GM12872 (cell line): ENCODE measurements around the gene ZNF853.

Source experiments
- CTCF ChIP-seq: IDR thresholded peaks from 3 replicates; pipeline ENCODE4 v1.5.1; 2011; ENCODE audit warnings: low read depth, mild to moderate bottlenecking, low read length, moderate library complexity; ENCODE audit not compliant: insufficient read depth

Gene ZNF853

GRCh38 chr7:6612819-6613218 lies 2.6 kb upstream of the ZNF853 start:
- no peak for TF ChIP-seq CTCF

GRCh38 chr7:6613706-6614105 lies 1.7 kb upstream of the ZNF853 start:
- no peak for TF ChIP-seq CTCF

GRCh38 chr7:6615723-6616555 lies 529 bp downstream of the ZNF853 start:
- TF ChIP-seq CTCF, result no peak

- no peak for TF ChIP-seq CTCF
Measured at GRCh38 chr7:6616854-6617643, 1.6 kb downstream of the ZNF853 start.

- TF ChIP-seq CTCF, result no peak
Measured at GRCh38 chr7:6618621-6619020, 3.2 kb downstream of the ZNF853 start.

GRCh38 chr7:6619961-6620360 lies 4.6 kb downstream of the ZNF853 start:
- no peak for TF ChIP-seq CTCF

- no peak for TF ChIP-seq CTCF
Measured at GRCh38 chr7:6621195-6622133, 6.1 kb downstream of the ZNF853 start.
